ENCODE measurements around the gene CALHM6.
"Not testable (repeated sequence)": the region's sequence is repeated elsewhere in the genome, so short reads cannot be mapped to it uniquely, and the experiment has no call there.

The CALHM6 gene

DNA sequence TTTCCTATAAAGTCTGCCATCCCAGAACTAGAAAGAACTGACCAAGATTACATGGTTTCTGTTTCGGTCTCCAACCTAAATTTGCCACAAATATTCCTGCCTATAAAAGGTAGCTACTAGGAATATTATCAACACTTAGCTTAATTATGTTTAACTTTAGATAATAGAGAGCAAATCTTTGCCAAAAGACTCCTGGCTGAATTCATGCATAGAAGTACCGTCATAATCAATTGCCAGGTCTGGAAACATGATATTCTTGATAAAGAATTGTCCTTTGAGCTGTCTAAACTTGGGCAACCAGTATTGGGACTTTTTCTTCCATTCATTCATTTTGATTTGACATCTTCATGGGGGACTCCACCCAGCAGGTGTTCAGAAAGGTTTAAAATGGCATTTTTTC, 22.4 kb downstream of the CALHM6 start:
- DNase-seq, result no peak

DNA sequence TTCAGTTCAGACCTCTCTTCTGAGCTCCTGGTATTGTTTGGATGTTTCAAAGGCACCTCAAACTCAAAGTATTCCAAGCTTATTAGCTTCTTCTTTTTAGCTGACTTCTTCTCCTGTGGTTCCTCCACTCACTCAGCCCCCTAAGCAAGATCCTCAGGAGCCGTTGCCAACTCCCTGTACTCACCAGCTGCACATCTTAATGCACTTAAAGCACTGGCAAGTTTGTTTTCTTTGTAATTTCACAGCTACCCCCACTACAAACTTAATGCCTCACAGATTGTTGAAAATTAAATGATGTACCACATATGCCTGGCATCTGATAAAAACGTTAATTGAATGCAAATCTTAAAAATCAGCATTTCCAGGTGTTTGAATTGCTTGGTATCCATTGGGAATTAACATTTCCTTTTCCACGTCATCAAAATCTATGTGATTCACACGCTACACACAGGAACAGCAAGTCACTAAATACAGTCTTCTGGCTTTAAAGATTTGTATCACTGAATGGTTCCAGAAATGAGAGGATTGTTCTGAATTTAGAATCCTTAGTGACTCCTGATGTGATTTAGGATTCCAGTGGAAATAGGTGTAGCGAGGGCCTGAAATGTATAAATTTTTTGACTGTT, 24.5 kb downstream of the CALHM6 start:
- DNase-seq, result no peak

DNA sequence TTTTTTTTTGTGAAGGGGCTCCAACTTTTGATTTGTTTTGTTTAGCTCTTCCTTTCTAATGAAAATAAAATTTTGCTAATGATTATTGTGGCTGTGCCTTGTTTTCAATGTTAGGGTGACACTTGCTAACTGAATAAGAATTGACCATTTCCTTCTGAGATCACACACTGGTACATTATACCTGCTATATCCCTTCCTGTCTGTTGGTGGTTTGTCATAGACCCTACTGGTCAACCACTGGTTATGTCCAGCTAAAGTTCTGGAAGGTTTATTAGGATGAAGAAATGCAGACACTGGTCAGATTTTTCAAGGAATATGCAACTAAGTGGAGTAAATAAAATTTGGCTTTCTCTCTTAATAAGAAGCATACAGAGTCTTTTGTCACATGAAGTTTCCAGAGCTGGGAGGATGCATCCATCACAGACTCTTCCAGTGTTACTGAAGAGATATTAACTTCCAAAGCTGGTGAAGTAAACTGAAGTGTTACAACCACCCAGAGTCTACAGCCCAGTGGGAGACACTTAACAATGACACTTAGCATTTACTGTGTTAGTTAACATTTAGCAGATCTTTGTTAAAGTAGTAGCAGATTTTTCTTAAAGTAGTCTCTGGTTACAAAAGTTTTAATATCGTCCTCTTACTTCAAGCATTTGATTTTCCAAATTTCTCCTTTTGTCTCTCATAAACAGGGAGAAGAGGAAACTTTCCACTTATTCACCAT, 30.6 kb downstream of the CALHM6 start:
- no peak for DNase-seq

DNA sequence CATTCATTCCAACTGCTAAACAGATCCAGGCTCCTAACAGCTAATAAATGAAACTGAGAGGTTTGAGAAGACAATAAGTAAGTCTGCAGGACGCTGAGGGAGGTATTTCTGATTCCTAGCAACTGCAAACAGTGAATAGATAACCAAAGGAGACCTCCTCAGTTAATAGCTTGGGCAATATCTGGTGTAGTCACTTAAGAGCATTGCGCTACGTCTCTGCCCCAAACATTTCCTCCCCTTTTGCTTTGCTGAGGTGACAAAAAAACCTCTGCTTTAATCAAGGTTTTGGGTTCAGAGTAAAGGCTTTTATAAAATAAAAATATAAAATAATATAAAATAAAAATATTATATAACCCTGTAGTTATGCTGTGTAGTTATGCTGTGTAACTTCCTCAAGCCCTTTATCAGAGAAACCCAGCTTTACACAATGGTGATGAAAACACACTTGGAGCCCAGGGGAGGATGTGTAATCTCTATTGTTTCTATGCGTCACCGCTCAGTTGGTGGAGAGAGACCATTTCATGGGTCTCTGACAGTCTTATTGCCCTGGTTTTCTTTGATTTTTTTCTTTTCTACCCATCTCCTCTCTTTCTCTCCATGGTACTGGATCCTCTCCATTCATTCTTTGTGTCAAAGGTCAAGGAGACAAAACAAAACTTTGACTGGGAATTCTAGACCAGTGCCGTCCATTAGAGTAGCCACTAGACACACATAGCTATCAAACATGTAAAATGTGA, 31.3 kb downstream of the CALHM6 start:
- DNase-seq, result peak; percentile 73

DNA sequence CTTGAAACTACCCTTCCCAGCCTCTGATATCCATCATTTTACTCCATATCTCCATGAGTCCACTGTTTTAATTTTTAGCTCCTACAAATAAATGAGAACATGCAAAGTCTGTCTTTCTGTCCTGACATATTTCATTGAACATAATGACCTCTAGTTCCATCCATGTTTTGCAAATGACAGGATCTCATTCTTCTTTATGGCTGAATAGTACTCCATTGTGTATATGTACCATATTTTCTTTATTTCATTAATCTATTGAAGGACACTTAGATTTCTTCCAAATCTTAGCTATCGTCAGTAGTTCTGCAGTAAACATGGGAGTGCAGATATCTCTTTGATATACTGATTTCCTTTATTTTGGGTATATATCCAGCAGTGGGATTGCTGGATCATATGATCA, 34.0 kb downstream of the CALHM6 start:
- DNase-seq, result not testable (repeated sequence)

DNA sequence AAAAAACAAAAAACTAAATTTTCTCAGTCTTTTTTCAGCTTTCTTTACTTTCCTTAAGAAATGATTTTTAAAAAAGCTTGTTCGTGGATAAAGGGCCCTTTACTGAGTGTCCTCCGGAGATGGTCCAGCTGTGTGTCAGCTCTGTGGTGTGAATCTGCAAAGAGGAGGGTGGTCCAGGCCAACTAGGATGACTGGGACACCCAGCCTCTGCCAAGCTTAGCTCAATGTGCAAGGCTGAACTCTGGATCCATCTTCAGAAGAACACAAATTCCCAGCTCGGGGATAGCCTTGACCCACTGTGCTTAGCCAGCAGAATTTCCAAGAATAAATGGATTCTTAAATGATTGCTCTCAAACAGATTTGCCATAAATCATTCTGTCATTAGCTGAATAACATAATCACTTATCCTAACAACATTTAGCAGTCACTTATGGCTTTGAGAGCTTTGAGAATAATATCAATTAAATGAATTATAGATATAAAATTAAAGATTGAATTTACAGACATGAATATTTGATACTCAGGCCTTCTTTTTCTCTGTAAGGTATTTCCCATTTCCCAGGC, 36.0 kb downstream of the CALHM6 start:
- no peak for DNase-seq

DNA sequence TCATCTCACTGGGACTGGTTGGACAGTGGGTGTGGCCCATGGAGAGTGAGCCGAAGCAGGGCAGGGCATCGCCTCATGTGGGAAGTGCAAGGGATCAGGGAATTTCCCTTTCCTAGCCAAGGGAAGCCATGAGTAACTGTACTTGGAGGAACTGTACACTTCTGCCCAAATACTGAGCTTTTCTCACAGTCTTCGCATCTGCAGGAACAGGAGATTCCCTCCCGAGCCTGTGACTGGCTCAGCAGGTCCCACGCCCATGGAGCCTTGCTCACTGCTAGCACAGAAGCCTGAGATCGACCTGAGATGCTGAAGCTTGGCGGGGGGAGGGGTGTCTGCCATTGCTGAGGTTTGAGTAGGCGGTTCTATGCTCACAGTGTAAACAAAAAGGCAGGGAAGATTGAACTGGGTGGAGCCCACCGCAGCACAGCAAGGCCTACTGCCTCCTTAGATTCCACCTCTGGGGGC, 39.8 kb downstream of the CALHM6 start:
- peak; percentile 76 for DNase-seq

DNA sequence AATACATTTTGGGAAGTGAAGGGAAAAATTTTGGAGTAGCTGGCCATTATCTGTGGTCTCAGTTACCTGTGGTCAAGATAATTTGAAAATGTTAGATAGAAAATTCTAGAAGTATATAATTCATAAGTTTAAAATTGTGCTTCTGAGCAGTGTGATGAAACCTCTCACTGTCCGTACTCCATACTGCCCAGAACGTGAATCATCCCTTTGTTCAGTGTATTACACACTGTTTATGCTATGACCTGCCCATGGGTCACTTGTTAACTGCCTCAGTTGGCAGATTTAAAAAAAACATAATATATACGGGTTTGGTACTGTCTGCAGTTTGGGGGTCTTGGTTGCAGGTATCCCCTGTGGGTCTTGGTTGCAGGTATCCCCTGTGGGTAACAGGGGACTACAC, 46.1 kb downstream of the CALHM6 start:
- DNase-seq, result no peak

DNA sequence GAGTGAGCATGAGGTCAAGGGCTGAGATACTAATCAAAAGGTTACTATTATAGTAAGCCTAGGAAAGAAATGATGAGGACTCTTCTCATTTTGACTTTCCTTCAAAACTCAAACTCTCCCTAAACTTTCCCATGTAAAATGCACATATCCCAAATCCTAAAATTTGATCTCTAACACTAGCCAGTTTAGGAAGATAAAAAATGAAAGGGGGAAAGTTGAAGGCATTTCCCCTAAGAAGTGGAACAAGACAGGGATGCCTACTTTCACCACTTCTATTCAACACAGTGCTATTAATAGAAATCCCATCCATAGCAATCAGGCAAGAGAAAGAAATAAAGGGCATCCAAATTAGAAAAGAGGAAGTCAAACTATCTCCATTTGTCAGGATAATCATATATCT, 47.4 kb downstream of the CALHM6 start:
- no peak for DNase-seq

DNA sequence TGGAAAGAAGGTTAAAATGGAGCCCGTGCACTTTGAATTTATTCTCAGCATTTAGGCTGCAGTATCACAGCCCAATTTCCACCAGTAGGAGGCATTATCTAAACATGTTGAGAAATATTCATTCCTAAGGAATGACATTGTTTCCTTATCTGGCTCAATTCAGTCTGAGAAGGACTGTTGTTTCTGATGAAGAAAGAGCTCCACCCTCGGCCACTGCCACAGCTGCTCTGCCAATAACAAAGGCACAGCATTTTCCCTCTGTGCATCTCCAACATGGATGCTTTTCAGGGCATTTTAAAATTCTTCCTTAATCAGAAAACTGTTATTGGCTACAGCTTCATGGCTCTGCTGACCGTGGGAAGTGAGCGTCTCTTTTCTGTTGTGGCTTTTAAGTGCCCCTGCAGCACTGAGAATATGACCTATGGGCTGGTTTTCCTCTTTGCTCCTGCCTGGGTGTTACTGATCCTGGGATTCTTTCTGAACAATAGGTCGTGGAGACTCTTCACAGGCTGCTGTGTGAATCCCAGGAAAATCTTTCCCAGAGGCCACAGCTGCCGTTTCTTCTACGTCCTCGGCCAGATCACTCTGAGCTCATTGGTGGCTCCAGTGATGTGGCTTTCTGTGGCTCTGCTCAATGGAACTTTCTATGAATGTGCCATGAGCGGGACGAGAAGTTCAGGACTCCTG, 50.4 kb downstream of the CALHM6 start, which contains the start of gene CALHM5:
TSS of gene CALHM5 (plus strand) at position 216 of the 687 bp plus-strand sequence. CDS start at position 274, 58 bp downstream.
- DNase-seq, result peak; percentile 14

DNA sequence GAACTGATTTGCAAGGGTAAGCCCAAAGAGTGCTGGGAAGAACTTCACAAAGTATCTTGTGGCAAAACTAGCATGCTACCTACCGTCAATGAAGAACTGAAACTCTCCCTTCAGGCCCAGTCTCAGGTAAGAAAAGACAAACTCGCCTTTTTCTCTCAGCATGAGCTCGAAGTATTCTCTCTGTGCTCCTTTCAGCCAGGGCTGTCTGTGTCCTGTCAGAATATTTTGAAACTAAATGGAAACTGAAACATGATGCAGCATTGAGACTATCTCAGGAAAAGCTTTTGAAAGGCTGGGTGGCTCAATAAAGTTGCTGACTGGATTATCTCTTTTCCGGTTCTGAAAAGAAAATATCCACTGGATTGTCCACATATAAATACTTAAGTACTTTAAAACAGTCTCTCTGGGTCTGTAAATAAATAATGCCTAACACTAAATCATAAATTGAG, 51.0 kb downstream of the CALHM6 start:
- peak; percentile 29 for DNase-seq

DNA sequence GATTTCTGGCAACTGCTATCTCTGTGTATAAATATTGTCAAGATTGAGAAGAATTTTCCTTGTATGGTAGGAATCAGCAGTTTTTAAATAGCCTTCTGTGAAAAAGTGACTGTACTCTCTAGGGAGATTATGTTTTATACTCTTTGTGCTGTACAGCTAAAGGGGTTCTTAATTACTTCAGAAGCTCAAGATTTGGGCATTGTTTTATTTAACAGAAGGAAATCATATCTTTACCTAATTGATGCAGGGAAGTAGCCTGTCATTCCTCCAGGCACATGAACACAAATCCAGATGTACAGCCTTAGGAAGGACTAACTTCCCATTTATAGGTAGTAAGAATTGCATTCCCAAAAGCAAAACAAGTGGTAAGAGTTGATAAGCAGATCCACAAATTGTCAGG, 51.6 kb downstream of the CALHM6 start:
- DNase-seq, result no peak
